Measurements from ENCODE around the gene KCNJ8.
"Not testable (repeated sequence)": the region's sequence is repeated elsewhere in the genome, so short reads cannot be mapped to it uniquely, and the experiment has no call there.

KCNJ8 gene

DNA sequence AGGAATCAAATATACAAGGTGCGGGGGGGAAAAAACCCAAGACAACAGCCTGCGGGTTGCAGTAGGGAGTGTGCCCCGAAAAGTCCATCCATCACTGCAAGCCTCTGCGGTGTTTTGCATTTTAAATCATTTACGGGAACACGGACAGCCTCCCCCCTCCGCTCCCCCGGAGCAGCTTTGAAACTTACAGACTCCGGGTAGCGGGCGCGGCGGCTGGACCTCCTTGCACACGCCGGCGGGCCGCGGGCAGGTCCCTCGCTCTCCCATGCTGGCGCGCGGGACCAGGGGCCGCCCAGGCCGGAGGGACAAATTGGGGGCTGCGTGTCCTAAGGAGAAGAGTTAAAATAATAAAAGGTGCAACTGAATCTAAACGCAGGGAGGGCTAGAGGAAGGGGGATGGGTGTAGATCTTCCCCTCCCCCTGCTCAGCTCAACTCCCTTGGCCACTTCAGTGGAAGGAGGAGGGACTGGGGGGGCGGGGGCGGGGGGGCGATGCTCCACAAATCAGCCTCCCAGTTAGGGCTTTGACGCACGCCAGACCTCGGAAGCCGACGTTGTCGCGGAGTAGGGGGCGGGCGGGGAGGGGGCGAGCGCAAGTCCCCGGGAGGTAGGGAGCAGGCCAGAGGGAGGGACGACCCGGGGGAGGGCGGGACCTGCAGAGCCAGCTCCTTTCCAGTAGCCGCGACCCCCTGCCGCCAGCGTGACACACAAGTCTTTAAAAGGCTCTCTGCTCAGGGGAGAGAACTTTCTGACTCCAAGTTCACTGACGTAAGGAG is at the start of gene KCNJ8:
KCNJ8 (minus strand) TSS at position 349 of the 775 bp plus-strand sequence. CDS start 1,090 bp downstream, outside the sequence.
- DNase-seq: no peak

DNA sequence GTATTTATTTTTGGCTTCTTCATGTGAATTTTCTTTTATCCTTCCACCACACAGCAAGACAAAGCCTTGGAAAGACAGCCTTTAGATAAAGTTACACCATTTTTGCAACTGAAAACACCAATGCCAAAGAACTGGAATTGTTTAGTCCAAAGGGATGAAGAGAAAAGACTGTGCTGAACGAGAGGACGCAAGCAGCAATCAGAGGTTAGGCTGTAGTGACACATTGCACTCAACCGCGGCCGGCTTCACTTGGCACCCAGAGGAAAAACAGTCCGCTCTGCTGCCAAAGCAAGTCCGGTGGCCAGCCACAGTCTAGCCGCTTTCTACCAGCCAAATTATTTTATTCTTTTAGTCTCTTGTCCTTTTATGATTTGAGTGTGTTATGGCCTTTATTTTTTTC is 49.1 kb upstream of the KCNJ8 start:
- DNase-seq: no peak

DNA sequence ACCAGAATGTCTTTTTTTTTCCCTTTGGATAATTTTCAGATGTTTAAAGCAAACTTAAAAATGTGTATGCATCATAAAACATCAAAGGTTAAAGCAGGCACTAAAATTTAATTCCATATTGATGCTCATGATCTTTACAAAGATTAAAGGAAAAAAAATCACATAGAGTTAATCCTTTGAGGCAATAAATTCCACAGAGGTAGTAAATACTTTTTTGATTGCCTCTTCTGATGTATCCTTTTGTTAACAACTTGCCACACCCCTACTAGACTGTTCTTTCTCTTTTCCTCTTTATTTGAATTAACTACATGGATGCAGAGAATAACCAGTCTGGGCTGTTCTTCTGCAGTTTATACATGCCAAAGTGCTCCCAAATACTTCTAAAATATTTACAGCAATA is 45.2 kb upstream of the KCNJ8 start:
- DNase-seq: no peak

DNA sequence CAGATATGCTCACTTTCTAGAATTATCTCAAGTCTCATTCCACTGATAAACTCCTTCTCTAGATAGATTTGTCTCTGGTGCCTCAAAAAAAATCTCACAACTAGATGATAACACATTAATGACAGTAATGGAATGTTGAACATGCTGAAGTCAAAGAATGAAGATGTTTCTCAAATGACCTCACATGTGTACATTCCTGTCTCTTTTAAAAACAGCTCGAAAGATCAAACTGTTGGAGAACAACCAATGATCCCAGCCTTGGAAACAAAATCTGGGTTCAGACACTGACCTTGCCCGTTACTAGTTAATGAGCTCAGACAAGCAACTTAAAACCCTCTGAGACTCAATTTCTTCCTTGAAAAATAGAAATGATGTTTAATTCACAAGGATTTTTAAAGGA is 44.7 kb upstream of the KCNJ8 start:
- no peak for DNase-seq

DNA sequence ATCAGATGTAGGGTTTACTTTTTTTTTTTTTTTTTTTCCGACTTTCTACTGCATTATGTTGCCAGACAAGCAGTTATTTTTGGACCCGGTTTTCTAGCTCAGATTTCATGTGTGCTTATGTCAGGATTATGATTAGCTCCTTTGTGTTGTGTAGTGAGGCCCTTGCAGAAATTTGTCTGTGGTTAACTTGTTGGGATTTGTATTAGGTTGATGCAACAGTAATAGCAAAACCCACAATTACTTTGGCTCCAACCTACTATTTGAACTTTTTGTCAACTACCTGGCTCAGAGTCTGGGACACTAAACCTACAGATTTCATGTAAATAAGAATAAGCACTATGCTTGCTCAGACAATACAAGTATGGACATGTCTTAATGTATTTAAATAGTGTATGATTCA is 44.1 kb upstream of the KCNJ8 start:
- DNase-seq: no peak

DNA sequence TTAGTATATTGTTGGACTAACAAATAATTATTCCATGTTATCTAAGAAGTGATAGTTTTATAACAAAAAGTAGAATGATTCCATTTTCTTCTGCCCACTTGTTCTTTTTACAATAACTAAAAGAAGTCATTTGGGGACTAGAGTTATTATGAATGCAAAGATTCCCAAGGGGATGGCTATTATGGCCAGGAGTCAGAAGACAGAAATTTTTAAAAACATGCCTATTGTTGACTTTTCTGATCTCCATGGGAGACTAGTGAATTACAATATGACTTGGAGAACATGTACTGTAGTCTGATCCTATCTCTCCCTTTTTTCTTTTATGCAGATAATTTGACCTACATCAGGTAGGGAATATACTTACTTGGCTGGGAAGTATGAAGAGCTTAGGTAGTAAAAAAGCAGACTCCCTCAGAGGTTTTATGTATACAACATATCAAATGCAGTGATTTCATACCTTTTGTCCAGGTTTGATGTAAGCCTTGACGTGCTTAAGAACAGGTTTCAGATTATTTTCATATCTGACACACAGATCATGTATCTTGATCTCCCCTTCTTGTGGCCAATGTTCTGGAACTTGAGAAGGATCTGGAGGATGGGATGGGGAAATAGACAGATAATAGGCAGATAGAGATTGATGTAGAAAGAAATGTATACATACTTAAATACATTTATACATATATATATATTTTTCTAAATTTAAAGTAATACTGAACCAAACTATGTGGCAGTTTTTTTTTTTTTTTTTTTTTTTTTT is 41.0 kb upstream of the KCNJ8 start:
- no peak for DNase-seq

DNA sequence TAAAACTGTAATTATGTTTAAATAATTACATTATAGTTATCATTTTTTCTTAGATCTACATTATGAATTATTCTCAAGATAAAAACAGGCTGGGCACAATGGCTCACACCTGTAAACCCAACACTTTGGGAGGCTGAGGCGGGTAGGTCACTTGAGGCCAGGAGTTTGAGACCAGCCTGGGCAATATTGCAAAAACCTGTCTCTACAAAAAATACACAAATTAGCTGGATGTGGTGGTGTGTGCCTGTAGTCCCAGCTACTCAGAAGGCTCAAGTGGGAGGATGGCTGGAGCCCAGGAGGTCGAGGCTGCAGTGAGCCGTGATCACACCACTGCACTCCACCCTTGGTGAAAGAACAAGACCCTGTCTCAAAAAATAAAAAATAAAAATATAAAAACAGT is 40.3 kb upstream of the KCNJ8 start:
- DNase-seq: no peak

DNA sequence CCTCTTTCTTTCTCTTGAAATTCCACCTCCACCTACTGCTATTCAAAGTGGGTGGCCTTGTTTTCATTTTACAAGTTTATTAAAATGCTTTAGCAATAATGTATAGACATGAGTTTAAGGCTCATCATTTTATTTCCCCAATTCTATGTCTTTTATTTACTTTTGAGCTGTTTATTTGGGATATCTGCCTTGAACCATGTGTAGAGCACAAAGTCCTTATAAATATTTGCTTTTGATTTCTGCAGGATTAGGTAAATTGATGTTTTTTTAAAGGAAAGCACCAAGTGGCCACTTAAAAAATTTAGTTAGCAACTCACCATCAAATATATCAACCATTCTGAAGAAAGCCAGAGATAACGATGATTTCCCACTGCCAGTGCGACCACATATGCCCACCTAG is 39.8 kb upstream of the KCNJ8 start:
- no peak for DNase-seq

DNA sequence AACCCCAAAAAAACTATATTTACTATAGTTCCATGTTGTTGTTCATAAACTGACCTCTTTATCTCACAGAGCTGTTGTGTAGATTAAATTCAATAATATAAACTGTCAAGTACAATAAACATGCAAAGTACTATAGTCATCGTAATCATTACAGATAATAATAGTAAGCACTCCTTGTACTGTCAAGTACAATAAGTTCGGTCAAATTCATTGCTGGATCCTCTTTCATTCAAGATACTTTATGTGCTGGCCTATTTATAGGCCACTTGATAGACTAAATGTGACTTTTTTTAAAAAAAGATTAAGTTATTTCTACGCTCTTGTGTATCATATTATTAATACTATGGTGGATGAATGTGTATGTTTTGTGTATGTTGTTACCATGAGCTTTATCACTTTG is 39.2 kb upstream of the KCNJ8 start:
- DNase-seq: no peak

DNA sequence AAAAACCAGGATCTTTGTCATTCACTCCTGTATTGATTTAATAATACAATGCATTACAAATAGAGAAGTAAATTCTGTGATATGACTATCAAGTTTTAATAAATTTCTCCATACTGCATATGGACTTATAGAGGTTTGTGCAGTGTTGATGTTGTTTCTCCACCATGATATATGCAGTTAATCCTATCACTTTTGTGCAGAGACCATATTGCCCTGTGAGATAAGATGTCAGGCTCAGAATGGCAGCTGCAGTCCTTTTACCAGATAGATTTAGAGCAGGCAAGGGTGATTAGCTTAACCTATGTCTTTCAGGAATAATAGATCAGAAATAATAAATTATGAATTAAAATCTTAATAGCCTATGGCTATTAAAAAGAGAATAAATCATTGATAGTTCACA is 38.6 kb upstream of the KCNJ8 start:
- DNase-seq: no peak

DNA sequence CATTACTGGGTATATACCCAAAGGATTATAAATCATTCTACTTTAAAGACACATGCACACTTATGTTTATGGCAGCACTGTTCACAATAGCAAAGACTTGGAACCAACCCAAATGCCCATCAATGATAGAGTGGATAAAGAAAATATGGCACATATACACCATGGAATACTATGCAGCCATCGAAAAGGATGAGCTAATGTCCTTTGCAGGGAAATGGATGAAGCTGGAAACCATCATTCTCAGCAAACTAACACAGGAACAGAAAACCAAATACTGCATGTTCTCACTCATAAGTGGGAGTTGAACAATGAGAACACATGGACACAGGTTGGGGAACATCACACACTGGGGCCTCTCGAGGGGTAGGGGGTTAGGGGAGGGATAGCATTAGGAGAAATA is 37.8 kb upstream of the KCNJ8 start:
- DNase-seq: not testable (repeated sequence)

DNA sequence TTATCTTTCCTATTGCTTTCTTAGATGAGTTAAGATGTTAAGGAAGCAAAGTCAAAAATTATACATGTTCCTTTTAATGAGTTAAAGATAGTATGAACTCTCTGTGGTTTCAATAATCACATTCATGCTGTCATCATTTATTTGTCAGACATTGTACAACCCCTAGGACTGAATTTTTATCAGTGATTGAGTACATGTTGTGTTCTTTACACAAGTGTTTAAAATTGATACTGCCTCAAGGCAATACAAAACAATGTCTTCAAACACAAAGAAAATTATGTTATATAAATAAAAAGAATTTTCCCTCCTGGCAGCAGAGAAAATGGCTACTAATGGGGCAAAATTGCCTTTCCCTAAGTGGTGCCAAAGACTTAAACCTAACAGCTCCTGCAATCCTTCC is 34.6 kb upstream of the KCNJ8 start:
- no peak for DNase-seq

DNA sequence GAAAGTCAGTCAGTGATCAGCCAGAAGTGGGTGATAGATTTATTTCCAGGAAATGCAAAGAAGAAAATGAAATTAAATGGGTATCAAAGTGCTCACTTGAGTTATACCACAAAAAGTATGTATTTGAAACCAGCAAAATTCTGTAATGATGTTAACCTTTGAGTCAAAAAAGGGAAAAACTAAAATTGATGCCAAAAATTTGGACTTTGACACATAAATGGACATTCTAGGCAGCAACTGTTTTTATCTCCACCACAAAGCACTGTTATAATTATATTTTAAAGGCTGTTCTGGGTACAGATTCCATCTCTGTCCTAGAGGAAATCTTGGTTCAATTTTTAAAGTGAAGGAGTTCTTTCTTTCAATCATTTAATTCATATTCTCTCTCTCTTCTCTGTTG is 31.7 kb upstream of the KCNJ8 start:
- DNase-seq: no peak

DNA sequence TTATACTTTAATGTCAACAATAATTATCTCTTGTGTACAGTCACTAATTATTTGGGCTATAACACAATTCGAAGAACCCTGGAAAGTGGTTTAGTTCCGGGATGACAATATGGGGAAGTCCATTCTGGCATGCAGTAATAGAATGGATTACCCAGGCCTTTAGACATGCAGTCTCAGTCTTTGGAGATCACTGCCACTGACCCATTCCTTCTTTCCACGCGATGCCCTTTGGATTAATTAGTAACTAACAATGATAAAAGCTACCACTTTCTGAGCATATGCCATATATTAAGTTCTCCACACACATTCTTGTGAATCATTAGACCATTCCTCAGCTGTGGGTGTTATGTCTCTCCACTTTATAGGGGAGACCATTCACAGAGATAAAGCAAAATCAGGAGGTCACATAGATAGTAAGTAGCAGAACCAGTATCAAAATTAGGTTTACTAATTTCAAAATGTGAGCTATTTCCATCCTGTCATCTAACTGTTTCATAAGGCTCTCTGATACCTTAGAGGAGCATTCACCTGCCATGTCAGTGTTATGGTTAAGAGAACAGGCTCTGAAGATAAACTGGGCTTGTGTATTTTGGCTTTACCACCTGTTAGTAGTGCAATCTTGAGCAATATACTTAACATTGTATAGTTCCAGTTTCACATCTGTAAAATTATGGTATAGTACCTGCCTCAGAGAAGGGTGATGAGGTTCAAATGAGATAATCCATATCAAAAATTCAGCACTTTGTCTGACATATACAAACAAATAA is 27.2 kb upstream of the KCNJ8 start:
- no peak for DNase-seq

DNA sequence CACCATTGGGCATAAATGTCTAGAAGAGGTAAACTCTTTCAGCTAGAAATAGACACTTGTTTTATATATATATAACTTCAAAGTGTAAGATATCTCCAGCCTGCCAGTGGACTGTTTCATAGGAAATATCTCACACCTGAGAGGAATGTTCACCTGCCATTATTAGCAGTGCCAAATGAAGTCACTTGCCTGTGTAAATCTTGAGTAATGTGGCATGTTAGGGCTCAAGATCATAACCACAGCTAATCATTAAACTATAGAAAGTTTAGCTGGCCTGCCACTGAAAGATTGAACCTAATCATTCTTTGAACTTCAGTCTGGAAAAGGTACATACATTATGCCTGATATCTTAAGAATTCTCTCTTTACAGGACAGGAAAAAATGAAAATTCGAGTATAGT is 25.5 kb upstream of the KCNJ8 start:
- no peak for DNase-seq

DNA sequence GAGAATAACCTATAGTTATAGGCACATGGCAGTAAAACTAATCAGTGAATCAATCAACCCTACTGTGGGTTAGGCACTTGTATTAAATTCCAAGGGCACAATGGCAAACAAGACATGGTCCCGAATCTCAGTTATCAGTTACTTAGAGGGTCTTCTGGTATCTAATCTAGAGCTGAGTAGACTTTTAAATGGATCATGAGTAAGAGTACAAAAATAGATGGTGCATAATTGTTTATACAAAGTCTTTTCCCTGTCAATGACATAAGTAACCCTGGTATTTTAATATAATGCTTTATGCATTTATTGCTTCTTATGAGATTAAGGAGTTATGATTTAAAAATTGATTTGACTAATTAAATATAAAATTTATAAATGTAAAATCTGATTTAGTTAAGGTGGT is 23.0 kb upstream of the KCNJ8 start:
- DNase-seq: no peak

DNA sequence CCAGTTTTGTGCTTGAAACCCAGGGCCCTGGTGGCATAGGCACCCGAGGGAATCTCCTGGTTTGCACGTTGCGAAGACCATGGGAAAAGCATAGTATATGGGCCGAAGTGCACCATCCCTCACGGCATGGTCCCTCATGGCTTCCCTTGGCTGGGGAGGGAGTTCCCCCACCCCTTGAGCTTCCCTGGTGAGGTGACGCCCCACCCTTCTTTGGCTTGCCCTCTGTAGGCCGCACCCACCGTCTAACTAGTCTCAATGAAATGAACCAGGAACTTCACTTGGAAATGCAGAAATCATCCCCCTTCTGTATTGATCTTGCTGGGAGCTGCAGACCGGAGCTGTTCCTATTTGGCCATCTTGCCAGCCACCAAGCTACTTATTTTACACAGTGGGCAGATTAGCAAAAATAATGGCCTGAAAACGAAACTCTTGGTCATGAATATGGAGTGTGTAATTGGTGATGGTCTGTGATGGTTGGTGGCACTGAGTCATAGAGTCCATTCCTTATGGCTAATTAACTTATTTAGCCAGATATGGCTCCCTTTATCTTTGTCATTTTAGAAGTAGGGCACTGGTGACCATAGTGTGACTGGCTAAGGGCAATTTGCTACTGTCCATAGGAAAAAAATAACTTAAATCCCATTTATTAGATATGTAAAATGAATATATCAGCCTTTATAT is 21.3 kb upstream of the KCNJ8 start:
- DNase-seq: no peak

DNA sequence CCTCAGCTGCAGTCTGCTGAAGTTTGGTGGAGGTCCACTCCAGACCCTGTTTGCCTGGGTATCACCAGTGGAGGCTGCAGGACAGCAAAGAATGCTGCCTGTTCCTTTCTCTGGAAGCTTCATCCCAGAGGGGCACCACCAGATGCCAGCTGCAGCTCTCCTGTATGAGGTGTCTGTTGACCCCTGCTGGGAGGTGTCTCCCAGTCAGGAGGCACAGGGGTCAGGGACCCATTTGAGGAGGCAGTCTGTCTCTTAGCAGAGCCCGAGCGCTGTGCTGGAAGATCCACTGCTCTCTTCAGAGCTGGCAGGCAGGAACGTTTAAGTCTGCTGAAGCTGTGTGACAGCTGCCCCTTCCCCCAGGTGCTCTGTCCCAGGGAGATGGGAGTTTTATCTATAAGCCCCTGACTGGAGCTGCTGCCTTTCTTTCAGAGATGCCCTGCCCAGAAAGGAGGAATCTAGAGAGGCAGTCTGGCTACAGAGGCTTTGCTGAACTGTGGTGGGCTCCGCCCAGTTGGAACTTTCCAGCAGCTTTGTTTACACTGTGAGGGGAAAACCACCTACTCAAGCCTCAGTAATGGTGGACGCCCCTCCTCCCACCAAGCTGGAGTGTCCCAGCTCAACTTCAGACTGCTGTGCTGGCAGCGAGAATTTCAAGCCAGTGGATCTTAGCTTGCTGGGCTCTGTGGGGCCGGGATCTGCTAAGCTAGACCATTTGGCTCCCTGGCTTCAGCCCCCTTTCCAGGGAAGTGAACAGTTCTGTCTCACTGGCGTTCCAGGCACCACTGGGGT is 20.5 kb upstream of the KCNJ8 start:
- DNase-seq: not testable (repeated sequence)

DNA sequence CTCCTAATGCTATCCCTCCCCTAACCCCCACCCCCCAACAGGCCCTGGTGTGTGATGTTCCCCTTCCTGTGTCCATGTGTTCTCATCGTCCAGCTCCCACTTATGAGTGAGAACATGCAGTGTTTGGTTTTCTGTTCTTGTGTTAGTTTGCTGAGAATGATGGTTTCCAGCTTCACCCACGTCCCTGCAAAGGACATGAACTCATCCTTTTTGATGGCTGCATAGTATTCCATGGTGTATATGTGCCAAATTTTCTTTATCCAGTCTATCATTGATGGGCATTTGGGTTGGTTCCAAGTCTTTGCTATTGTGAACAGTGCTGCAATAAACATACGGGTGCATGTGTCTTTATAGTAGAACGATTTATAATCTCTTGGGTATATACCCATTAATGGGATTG is 15.2 kb upstream of the KCNJ8 start:
- not testable (repeated sequence) for DNase-seq

DNA sequence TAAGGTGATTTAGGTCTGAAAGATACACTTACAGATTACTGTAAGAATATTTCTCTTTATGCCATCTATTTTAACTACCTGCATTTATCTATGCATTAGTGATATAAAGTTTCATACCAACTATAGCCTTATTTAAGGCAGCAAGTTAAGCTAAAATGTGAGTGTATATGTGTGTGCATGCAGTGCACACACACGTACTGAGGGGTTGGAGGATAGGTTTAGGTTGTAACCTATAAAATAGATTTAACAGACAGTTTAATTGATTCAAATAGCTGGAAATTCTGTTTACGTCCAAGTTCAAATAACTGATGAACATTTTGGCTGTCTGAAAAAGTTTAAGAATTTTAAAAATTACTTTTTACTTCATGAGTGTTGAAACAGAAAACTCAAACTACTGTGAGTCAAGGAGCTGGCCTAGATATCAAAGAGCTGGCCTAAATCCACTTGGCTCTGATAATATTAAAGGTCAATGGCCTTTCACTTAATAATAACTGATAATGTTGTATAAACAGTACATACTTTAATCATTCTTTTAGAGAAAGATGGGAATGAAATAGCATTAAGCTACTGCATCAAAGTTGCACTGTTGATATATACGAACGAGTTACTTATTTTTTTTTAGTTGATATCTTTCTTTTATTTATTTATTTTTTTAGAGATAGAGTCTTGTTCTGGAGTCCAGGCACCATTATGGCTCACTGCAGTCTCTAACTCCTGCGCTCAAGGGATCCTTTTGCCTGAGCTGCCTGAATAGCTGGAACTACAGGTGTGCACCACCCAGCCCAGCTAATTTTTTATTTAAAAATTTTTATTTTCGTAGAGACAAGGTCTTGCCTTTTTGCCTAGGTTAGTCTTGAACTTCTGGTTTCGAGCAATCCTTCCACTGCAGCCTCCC is 13.8 kb upstream of the KCNJ8 start:
- DNase-seq: no peak

DNA sequence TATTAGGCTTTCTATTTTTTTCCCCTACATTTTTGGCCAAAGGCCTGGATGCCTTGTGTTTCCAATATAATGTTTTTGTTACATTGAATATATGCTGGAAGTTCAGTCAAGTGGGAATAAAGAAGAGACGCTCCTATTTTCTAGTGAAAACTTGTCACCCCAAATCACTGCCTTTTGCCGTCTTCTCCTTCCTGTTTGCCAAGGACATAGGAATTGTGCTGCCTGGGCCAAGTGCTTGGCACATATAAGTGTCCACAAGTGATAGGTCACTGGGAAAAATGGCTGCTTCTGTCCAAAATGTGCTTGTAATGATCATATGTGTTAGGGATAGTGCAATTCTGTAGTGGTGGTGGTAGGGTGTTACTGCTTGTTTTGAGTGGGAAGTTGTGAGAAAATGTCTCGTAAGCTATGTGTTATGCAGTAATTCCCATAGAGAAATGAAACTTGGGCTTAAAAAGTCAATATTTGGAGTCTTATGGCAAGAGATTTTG is 11.6 kb upstream of the KCNJ8 start:
- no peak for DNase-seq

All from AML-193 (cell line).